ENCODE measurements around the gene ADAMTS2. TPM values are rescaled to one million over a fixed set of nuclear protein-coding genes. Genes with fewer than 3 reads are reported as not detected.

Gene ADAMTS2
- total and polyA plus RNA-seq, 2 donors (not counting 3 experiments of a cell fraction or from before 2014, with no cell fraction given) = not detected

DNA sequence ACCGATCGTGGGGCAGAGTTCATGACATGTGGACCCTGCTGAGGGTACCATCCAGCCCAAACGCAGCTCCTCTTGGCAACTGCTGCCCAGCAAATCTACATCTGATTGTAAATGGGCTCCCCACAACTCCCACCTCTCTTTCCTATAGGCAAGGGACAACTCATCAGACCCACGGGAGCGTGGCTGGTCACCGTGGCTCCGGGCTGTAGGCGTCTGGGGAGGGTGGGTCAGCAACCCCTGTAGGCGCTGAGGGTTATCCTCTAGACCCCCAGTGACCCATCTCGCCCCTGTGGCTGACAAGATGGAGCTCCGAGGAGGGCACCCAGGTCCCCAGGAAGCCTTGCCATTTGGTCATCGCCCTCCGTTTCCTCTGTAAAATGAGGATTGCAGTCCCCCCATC, 162.7 kb downstream of the ADAMTS2 start:
- TF ChIP-seq FOS (IDR thresholded peaks at IDR 0.05; ENCODE audit: borderline replicate concordance, insufficient read depth, low read length) = no peak
- TF ChIP-seq GATA2 (IDR thresholded peaks at IDR 0.05; ENCODE audit: insufficient read depth, insufficient read length, low read depth, low read length) = no peak
- no peak for TF ChIP-seq MYC (IDR thresholded peaks at IDR 0.05; ENCODE audit: low read depth, low read length)

DNA sequence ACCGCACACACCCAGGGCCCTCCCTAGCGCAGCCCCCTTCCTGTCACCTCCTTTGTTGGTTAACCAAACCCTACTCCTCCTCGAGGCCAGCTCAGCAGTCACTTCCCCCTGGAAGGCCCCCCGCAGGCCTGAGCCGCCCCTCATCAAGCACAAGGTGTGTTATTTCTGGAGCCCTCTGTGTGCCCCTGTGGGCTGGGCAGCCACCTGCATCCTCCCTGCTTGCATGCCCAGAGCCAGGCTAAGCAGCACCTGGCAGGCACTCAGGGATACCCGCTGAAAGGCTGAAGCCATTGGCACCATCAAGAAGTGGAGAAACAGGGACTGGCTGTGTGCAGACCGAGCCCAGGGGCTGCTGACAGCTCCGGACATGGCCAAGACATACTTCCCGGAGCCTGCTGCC, 163.3 kb downstream of the ADAMTS2 start:
- Histone ChIP-seq H3K4me2 (ENCODE audit: insufficient read depth, low read length) (no peak overlapping the region), H3K27me3 (ENCODE audit: control insufficient read depth in 2 of 2, insufficient read depth in 2 of 2, low read length in 2 of 2) (no peaks in the 10 kb centered on the region), H3K27ac (ENCODE audit: insufficient read depth, low read depth, low read length) (no peak overlapping the region), H3K79me2 (ENCODE audit: control insufficient read depth, insufficient read depth, low read length) (no peaks in the 10 kb centered on the region), H3K9me1 (replicated peaks; ENCODE audit: control insufficient read depth, extremely low read depth, insufficient read depth, low read length) (no peaks in the 10 kb centered on the region), H3K9ac (replicated peaks; ENCODE audit: extremely low read depth, insufficient read depth, low read length) (no peak overlapping the region), H3K36me3 (ENCODE audit: control insufficient read depth in 2 of 2, extremely low read depth in 1 of 2, insufficient read depth in 2 of 2, low read length in 2 of 2) (no peaks in the 10 kb centered on the region), H4K20me1 (replicated peaks; ENCODE audit: control insufficient read depth, extremely low read depth, insufficient read depth, low read length) (no peaks in the 10 kb centered on the region), H3K4me1 (ENCODE audit: control insufficient read depth, extremely low read depth, insufficient read depth, low read length) (no peaks in the 10 kb centered on the region), H2AFZ (ENCODE audit: low read depth, low read length) (no peak overlapping the region), H3K9me3 (replicated peaks; ENCODE audit: control insufficient read depth, insufficient read depth, low read length) (peaks cover 3% of the 10 kb centered on the region), H3K4me3 (replicated peaks in 1 of 3; ENCODE audit: insufficient read depth in 1 of 3, low read depth in 1 of 3, low read length in 3 of 3) (no peak overlapping the region)
- DNase-seq (ENCODE audit: low read depth, low spot score) (no peak), FAIRE-seq (no peak)
- TF ChIP-seq FOS (IDR thresholded peaks at IDR 0.05; ENCODE audit: borderline replicate concordance, insufficient read depth, low read length) (no peak), MYC (IDR thresholded peaks at IDR 0.05; ENCODE audit: low read depth, low read length) (no peak), GATA2 (IDR thresholded peaks at IDR 0.05; ENCODE audit: insufficient read depth, insufficient read length, low read depth, low read length) (no peak), MAX (IDR thresholded peaks at IDR 0.05; ENCODE audit: insufficient read depth, insufficient read length) (no peak), POLR2A (IDR thresholded peaks at IDR 0.05; ENCODE audit: low read depth, low read length) (no peak), JUN (IDR thresholded peaks at IDR 0.05; ENCODE audit: borderline replicate concordance, insufficient read depth, insufficient read length, low read depth) (no peak)
- TF ChIP-seq, protein P1, sequence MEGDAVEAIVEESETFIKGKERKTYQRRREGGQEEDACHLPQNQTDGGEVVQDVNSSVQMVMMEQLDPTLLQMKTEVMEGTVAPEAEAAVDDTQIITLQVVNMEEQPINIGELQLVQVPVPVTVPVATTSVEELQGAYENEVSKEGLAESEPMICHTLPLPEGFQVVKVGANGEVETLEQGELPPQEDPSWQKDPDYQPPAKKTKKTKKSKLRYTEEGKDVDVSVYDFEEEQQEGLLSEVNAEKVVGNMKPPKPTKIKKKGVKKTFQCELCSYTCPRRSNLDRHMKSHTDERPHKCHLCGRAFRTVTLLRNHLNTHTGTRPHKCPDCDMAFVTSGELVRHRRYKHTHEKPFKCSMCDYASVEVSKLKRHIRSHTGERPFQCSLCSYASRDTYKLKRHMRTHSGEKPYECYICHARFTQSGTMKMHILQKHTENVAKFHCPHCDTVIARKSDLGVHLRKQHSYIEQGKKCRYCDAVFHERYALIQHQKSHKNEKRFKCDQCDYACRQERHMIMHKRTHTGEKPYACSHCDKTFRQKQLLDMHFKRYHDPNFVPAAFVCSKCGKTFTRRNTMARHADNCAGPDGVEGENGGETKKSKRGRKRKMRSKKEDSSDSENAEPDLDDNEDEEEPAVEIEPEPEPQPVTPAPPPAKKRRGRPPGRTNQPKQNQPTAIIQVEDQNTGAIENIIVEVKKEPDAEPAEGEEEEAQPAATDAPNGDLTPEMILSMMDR (IDR thresholded peaks at IDR 0.05; ENCODE audit: extremely low read depth in 1 of 2, insufficient read depth in 1 of 2, low read depth in 1 of 2, low read length in 2 of 2) = no peak
- dilution Hi-C loops (cut with MboI; ENCODE audit: extremely low pct_ligation_motif_present, low sequenced_read_pairs) = no loop called here
- intact Hi-C loops (cut with micrococcal nuclease) = no loop called here
- CTCF ChIA-PET = no interaction called here
- no TSS peak for BruUV-seq (replicated peaks)
- POLR2A ChIA-PET = no interaction called here

More for the DNA sequence above, 162.7 kb downstream of the ADAMTS2 start:
- BruUV-seq (replicated peaks) = no TSS peak
- no peaks in the 10 kb centered on the region for H4K20me1 ChIP-seq (replicated peaks; ENCODE audit: control insufficient read depth, extremely low read depth, insufficient read depth, low read length)
- H3K27ac ChIP-seq (ENCODE audit: insufficient read depth, low read depth, low read length) = no peak overlapping the region
- H3K36me3 ChIP-seq (ENCODE audit: control insufficient read depth in 2 of 2, extremely low read depth in 1 of 2, insufficient read depth in 2 of 2, low read length in 2 of 2) = no peaks in the 10 kb centered on the region
- H3K4me3 ChIP-seq (replicated peaks in 1 of 3; ENCODE audit: insufficient read depth in 1 of 3, low read depth in 1 of 3, low read length in 3 of 3) = no peak overlapping the region
- dilution Hi-C loops (cut with MboI; ENCODE audit: extremely low pct_ligation_motif_present, low sequenced_read_pairs) (no loop called here), intact Hi-C loops (cut with micrococcal nuclease) (no loop called here)
- H2AFZ ChIP-seq (ENCODE audit: low read depth, low read length) = no peak overlapping the region
- no peak for DNase-seq (ENCODE audit: low read depth, low spot score)
- H3K27me3 ChIP-seq (ENCODE audit: control insufficient read depth in 2 of 2, insufficient read depth in 2 of 2, low read length in 2 of 2) = no peaks in the 10 kb centered on the region
- POLR2A ChIA-PET = no interaction called here
- no peak for FAIRE-seq
- H3K4me2 ChIP-seq (ENCODE audit: insufficient read depth, low read length) = no peak overlapping the region
- CTCF ChIA-PET = no interaction called here
- no peak overlapping the region for H3K9ac ChIP-seq (replicated peaks; ENCODE audit: extremely low read depth, insufficient read depth, low read length)
- H3K9me1 ChIP-seq (replicated peaks; ENCODE audit: control insufficient read depth, extremely low read depth, insufficient read depth, low read length) = no peaks in the 10 kb centered on the region
- no peaks in the 10 kb centered on the region for H3K4me1 ChIP-seq (ENCODE audit: control insufficient read depth, extremely low read depth, insufficient read depth, low read length)
- H3K79me2 ChIP-seq (ENCODE audit: control insufficient read depth, insufficient read depth, low read length) = no peaks in the 10 kb centered on the region
- peaks cover 3% of the 10 kb centered on the region for H3K9me3 ChIP-seq (replicated peaks; ENCODE audit: control insufficient read depth, insufficient read depth, low read length)
